DMS53 (cell line): Measurements from ENCODE around the gene ENPP6.
"Not testable (repeated sequence)": the region's sequence is repeated elsewhere in the genome, so short reads cannot be mapped to it uniquely, and the experiment has no call there.

Experiments used
- DNase-seq: peaks from one replicate; lab custom pipeline; 2025; lab: John Stamatoyannopoulos, UW

The ENPP6 gene

GRCh38 chr4:184148738-184149637 lies 68.7 kb downstream of the ENPP6 start:
- DNase-seq: no peak

GRCh38 chr4:184147858-184148737 lies 69.6 kb downstream of the ENPP6 start:
- DNase-seq: no peak

GRCh38 chr4:184146951-184147350 lies 70.7 kb downstream of the ENPP6 start:
- no peak for DNase-seq

- DNase-seq: no peak
These were observed 72.1 kb downstream of the ENPP6 start for GRCh38 chr4:184145596-184145995.

GRCh38 chr4:184143770-184144564 lies 73.7 kb downstream of the ENPP6 start:
- DNase-seq: no peak

- no peak for DNase-seq
These were observed 75.3 kb downstream of the ENPP6 start for GRCh38 chr4:184142121-184143000.

GRCh38 chr4:184140901-184141300 lies 76.8 kb downstream of the ENPP6 start:
- DNase-seq: not testable (repeated sequence)

GRCh38 chr4:184136525-184136924 lies 81.1 kb downstream of the ENPP6 start:
- DNase-seq: no peak

- no peak for DNase-seq
These were observed 90.9 kb downstream of the ENPP6 start for GRCh38 chr4:184126800-184127199.

GRCh38 chr4:184122631-184123408 lies 94.9 kb downstream of the ENPP6 start:
- DNase-seq: no peak

GRCh38 chr4:184120549-184121127 lies 97.0 kb downstream of the ENPP6 start:
- no peak for DNase-seq

GRCh38 chr4:184117662-184118199 lies 99.9 kb downstream of the ENPP6 start:
- DNase-seq: no peak

- no peak for DNase-seq
These were observed 102.3 kb downstream of the ENPP6 start for GRCh38 chr4:184115399-184115798.

GRCh38 chr4:184114431-184114830 lies 103.2 kb downstream of the ENPP6 start:
- no peak for DNase-seq

GRCh38 chr4:184112006-184112550 lies 105.6 kb downstream of the ENPP6 start:
- DNase-seq: no peak

GRCh38 chr4:184111233-184111832 lies 106.3 kb downstream of the ENPP6 start:
- no peak for DNase-seq

GRCh38 chr4:184110452-184111224 lies 107.0 kb downstream of the ENPP6 start:
- no peak for DNase-seq

GRCh38 chr4:184108006-184108501 lies 109.6 kb downstream of the ENPP6 start:
- DNase-seq: no peak
